ENCODE data around the gene PHYHD1.

- TF ChIP-seq CTCF (IDR thresholded peaks at IDR 0.05 in 8 of 11, conservative IDR thresholded peaks at IDR 0.05 in 3 of 11) (no peak), POLR2A (IDR thresholded peaks at IDR 0.05) (no peak)
Measured at GRCh38 chr9:128969491-128969890, 48.7 kb downstream of the PHYHD1 start.

All from spleen (tissue), 7 donors.